ENCODE measurements around the gene G6PC3. TPM values are rescaled to one million over a fixed set of nuclear protein-coding genes. Genes with fewer than 3 reads are reported as not detected.

Gene G6PC3
- total and polyA plus RNA-seq, 2 experiments from 2014 or later: 36.1 to 132 TPM

DNA sequence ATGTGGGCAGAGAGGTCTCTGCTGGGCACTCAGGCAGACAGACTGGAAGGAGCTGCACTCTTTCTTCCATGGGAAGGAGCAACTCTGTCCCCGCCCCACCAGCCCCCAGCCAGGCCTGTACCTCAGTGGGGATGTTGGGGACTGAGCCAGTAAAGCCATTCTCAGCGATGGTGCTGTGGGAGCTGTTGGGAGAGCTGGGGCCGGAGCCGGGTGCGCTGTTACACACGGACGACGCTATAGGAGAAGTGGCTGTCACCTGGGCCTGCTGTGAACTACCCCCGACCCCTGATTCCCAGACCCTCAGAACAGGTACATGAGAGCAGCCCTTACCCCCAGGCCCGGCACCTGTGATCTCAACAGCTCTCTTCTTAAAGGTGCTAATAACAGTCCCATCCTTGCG, 21.5 kb downstream of the G6PC3 start:
- H2AFZ ChIP-seq: no peak overlapping the region

DNA sequence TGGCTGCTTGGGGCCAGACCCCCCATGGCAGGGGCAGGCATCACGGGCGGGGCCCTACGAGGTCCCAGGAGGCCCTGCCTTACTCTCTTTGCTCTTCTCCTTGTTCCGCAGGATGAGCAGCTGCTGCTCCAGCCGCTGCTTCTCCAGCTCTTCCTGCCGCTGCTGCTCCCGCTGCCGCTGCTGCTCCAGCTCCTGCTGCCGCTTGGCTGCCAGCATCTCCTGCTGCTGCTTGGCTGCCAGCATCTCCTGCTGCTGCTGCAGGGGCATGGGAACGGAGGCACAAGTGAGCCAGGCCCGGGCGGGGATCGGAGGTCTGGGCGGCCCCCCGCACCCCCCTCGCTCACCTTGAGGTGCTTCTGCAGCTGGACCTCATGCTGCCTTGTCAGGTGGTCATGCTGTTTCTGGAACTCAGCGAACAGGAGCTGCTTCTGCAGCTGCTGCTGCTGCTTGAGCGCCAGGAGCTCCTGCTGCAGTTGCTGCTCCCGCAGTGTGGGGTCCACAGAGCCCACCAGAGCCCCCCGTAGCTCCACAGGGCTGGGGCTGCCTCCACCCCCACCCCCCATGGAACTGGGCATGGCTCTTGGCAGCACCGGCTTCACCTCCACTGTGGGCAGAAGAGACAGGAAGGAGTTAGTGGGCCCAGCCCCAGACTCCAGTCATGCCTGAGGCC, 22.8 kb downstream of the G6PC3 start:
- Histone ChIP-seq H2AFZ (no peak overlapping the region), H3K9me3 (ENCODE audit: low read depth) (no peaks in the 10 kb centered on the region), H3K27ac (no peak overlapping the region), H3K9me2 (replicated peaks; ENCODE audit: insufficient read depth) (no peaks in the 10 kb centered on the region), H4K20me1 (ENCODE audit: insufficient read depth, poor library complexity, severe bottlenecking) (no peaks in the 10 kb centered on the region), H3K27me3 (no peaks in the 10 kb centered on the region), H3K79me2 (peaks cover 3% of the 10 kb centered on the region), H3K4me2 (no peak overlapping the region), H3K36me3 (replicated peaks; ENCODE audit: insufficient read depth, low read depth) (no peaks in the 10 kb centered on the region), H3K4me3 (no peak overlapping the region), H3K4me1 (ENCODE audit: insufficient read depth) (peaks cover 21% of the 10 kb centered on the region)
- no peak for DNase-seq (ENCODE audit: low spot score)
- TF ChIP-seq, protein P1, sequence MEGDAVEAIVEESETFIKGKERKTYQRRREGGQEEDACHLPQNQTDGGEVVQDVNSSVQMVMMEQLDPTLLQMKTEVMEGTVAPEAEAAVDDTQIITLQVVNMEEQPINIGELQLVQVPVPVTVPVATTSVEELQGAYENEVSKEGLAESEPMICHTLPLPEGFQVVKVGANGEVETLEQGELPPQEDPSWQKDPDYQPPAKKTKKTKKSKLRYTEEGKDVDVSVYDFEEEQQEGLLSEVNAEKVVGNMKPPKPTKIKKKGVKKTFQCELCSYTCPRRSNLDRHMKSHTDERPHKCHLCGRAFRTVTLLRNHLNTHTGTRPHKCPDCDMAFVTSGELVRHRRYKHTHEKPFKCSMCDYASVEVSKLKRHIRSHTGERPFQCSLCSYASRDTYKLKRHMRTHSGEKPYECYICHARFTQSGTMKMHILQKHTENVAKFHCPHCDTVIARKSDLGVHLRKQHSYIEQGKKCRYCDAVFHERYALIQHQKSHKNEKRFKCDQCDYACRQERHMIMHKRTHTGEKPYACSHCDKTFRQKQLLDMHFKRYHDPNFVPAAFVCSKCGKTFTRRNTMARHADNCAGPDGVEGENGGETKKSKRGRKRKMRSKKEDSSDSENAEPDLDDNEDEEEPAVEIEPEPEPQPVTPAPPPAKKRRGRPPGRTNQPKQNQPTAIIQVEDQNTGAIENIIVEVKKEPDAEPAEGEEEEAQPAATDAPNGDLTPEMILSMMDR (IDR thresholded peaks at IDR 0.05; ENCODE audit: poor library complexity): no peak
- TF ChIP-seq EZH2phosphoT487 (IDR thresholded peaks at IDR 0.05; ENCODE audit: low read depth, severe bottlenecking, unreplicated experiment): no peak
- TF ChIP-seq EZH2 (IDR thresholded peaks at IDR 0.05; ENCODE audit: borderline replicate concordance): no peak
- WGBS (ENCODE audit: low lambda C conversion rate, missing lambda C conversion rate): 94% methylated on average over 21 of the region's 21 CpGs

More for the DNA sequence above, 21.5 kb downstream of the G6PC3 start:
- Histone ChIP-seq H3K27me3 (no peaks in the 10 kb centered on the region), H3K9me3 (ENCODE audit: low read depth) (no peaks in the 10 kb centered on the region), H3K79me2 (peaks cover 3% of the 10 kb centered on the region), H3K9me2 (replicated peaks; ENCODE audit: insufficient read depth) (no peaks in the 10 kb centered on the region), H4K20me1 (ENCODE audit: insufficient read depth, poor library complexity, severe bottlenecking) (no peaks in the 10 kb centered on the region), H3K27ac (no peak overlapping the region), H3K4me2 (no peak overlapping the region), H3K36me3 (replicated peaks; ENCODE audit: insufficient read depth, low read depth) (no peaks in the 10 kb centered on the region), H3K4me3 (no peak overlapping the region), H3K4me1 (ENCODE audit: insufficient read depth) (peaks cover 26% of the 10 kb centered on the region)
- TF ChIP-seq EZH2phosphoT487 (IDR thresholded peaks at IDR 0.05; ENCODE audit: low read depth, severe bottlenecking, unreplicated experiment) (no peak), EZH2 (IDR thresholded peaks at IDR 0.05; ENCODE audit: borderline replicate concordance) (no peak)
- 94% methylated on average over 11 of the region's 11 CpGs for WGBS (ENCODE audit: low lambda C conversion rate, missing lambda C conversion rate)
- DNase-seq (ENCODE audit: low spot score): no peak

DNA sequence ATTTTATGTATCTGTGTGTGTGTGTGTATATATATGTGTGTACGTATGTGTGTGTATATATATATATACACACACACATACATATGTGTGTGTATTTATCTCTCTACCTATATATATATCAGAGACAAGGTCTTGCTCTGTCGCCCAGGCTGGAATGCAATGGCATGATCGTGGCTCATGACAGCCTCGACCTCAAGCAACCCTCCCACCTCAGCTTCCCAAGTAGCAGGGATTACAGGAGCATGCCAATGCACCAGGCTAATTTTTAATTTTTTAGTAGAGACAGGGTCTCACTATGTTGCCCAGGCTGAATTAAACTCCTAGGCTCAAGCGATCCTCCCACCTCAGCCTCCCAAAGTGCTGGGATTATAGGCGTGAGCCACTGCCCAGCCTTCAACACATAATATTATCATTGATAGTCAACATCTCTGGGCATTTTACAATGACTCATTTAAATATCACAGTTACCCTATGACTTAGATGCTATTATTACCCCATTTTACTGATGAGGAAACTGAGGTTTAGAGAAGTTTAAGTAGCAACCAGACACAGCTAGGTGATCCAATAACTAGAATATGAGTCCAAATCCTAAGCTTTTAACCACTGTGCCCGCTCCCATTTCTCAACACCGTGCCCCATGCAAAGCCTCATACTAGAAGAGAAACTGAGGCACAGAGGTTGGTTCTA, 24.3 kb downstream of the G6PC3 start:
- DNase-seq (ENCODE audit: low spot score): no peak
- Histone ChIP-seq H3K9me3 (ENCODE audit: low read depth) (no peaks in the 10 kb centered on the region), H2AFZ (no peak overlapping the region), H3K4me3 (no peak overlapping the region), H3K27ac (peak overlapping the region; percentile 99), H3K36me3 (replicated peaks; ENCODE audit: insufficient read depth, low read depth) (no peaks in the 10 kb centered on the region), H4K20me1 (ENCODE audit: insufficient read depth, poor library complexity, severe bottlenecking) (no peaks in the 10 kb centered on the region), H3K27me3 (no peaks in the 10 kb centered on the region), H3K79me2 (peaks cover 3% of the 10 kb centered on the region), H3K4me1 (ENCODE audit: insufficient read depth) (peaks cover 21% of the 10 kb centered on the region), H3K9me2 (replicated peaks; ENCODE audit: insufficient read depth) (no peaks in the 10 kb centered on the region), H3K4me2 (peak overlapping the region; percentile 71)
- 91% methylated on average over 8 of the region's 8 CpGs for WGBS (ENCODE audit: low lambda C conversion rate, missing lambda C conversion rate)
- TF ChIP-seq, protein P1 (IDR thresholded peaks at IDR 0.05; ENCODE audit: poor library complexity): no peak
- TF ChIP-seq EZH2phosphoT487 (IDR thresholded peaks at IDR 0.05; ENCODE audit: low read depth, severe bottlenecking, unreplicated experiment): no peak
- TF ChIP-seq EZH2 (IDR thresholded peaks at IDR 0.05; ENCODE audit: borderline replicate concordance): no peak

DNA sequence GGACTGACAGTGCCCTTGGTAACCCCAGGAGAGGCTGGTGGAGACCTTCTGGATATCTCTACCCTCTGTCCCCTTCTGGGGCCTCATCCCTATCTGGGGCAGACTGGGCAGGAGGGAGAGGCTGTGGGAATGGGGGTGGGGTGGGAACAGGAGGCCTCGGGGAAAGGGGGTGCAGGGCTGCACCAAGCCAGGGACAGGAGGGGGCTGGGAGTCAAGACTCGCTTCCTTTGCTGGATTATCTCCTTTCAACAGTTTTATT, 24.8 kb downstream of the G6PC3 start:
- no peaks in the 10 kb centered on the region for H4K20me1 ChIP-seq (ENCODE audit: insufficient read depth, poor library complexity, severe bottlenecking)
- H3K9me3 ChIP-seq (ENCODE audit: low read depth): no peaks in the 10 kb centered on the region
- no peak overlapping the region for H2AFZ ChIP-seq
- H3K79me2 ChIP-seq: peaks cover 3% of the 10 kb centered on the region
- no peaks in the 10 kb centered on the region for H3K9me2 ChIP-seq (replicated peaks; ENCODE audit: insufficient read depth)
- no peaks in the 10 kb centered on the region for H3K36me3 ChIP-seq (replicated peaks; ENCODE audit: insufficient read depth, low read depth)
- H3K4me1 ChIP-seq (ENCODE audit: insufficient read depth): peaks cover 21% of the 10 kb centered on the region
- 0% methylated on average over 1 of the region's 2 CpGs for WGBS (ENCODE audit: low lambda C conversion rate, missing lambda C conversion rate)
- DNase-seq (ENCODE audit: low spot score): no peak
- no peak for TF ChIP-seq EZH2phosphoT487 (IDR thresholded peaks at IDR 0.05; ENCODE audit: low read depth, severe bottlenecking, unreplicated experiment)
- TF ChIP-seq EZH2 (IDR thresholded peaks at IDR 0.05; ENCODE audit: borderline replicate concordance): no peak
- TF ChIP-seq, protein P1 (IDR thresholded peaks at IDR 0.05; ENCODE audit: poor library complexity): no peak
- H3K27ac ChIP-seq: peak overlapping the region; percentile 99
- no peaks in the 10 kb centered on the region for H3K27me3 ChIP-seq
- H3K4me2 ChIP-seq: peak overlapping the region; percentile 71
- H3K4me3 ChIP-seq: no peak overlapping the region

Data from hepatocyte (in vitro differentiated cells).